IMR-90 (cell line): ENCODE data around the gene LAMC3. TPM values are rescaled to one million over a fixed set of nuclear protein-coding genes. Genes with fewer than 3 reads are reported as not detected.

ENCODE experiments used
- ATAC-seq: fragments of 200-7000 bp; cut with Tn5 transposase; 2 replicates; pipeline ENCODE4 v1.9.1; 2020; ENCODE audit warnings: low read depth, mild to moderate bottlenecking, moderate library complexity
- BruUV-seq: library from RNA; stranded (reverse); fragments of 400-500 nt; replicated peaks from 2 replicates; lab custom pipeline; 2021; lab: Mats Ljungman, UMichigan
- CTCF ChIA-PET: fragments of 300-600 bp; formaldehyde crosslinking; extraction: SDS; loops from one replicate; lab custom pipeline; 2021; ENCODE audit warnings: antibody characterized with exemption; lab: Yijun Ruan, JAX
- POLR2A ChIA-PET: fragments of 300-600 bp; sonication (Branson Sonifier 250); formaldehyde crosslinking; loops from one replicate; lab custom pipeline; 2022; ENCODE audit warnings: antibody characterized with exemption; ENCODE audit not compliant: unreplicated experiment; lab: Charles Lee
- DNase-seq: peaks from one replicate; pipeline ENCODE4 v3.0.0; 2013
- H2AFZ ChIP-seq: replicated peaks from 2 replicates; pipeline ENCODE3; 2013; ENCODE audit warnings: low read length, mild to moderate bottlenecking; ENCODE audit not compliant: poor library complexity
- H2AK5ac ChIP-seq: 2 replicates; pipeline ENCODE4 v1.6.1; 2013; ENCODE audit warnings: low read depth, low read length, inconsistent platforms
- H2AK9ac ChIP-seq: replicated peaks from 2 replicates; pipeline ENCODE3; 2013; ENCODE audit warnings: mild to moderate bottlenecking, low read depth, low read length, moderate library complexity; ENCODE audit not compliant: poor library complexity
- H2BK120ac ChIP-seq: 2 replicates; pipeline ENCODE4 v1.6.1; 2013; ENCODE audit warnings: low read depth, low read length, inconsistent platforms
- H2BK15ac ChIP-seq: 3 replicates; pipeline ENCODE4 v1.6.1; 2013; ENCODE audit warnings: low read depth, low read length, inconsistent platforms
- H2BK20ac ChIP-seq: 2 replicates; pipeline ENCODE4 v1.6.1; 2013; ENCODE audit warnings: low read depth, mild to moderate bottlenecking, inconsistent platforms, low read length, moderate library complexity
- H2BK5ac ChIP-seq: 2 replicates; pipeline ENCODE4 v1.6.1; 2013; ENCODE audit warnings: mild to moderate bottlenecking, low read depth, low read length, inconsistent platforms; ENCODE audit not compliant: poor library complexity, severe bottlenecking
- H3K14ac ChIP-seq: replicated peaks from 2 replicates; pipeline ENCODE4 v1.6.1; 2013; ENCODE audit warnings: low read depth, low read length, inconsistent platforms
- H3K18ac ChIP-seq: 2 replicates; pipeline ENCODE4 v1.6.1; 2013; ENCODE audit warnings: low read depth, low read length, control low read depth
- H3K23ac ChIP-seq: 2 replicates; pipeline ENCODE4 v1.6.1; 2013; ENCODE audit warnings: low read depth, low read length, inconsistent platforms
- H3K27ac ChIP-seq: 2 replicates; pipeline ENCODE4 v1.5.1; 2013; ENCODE audit warnings: mild to moderate bottlenecking, control low read depth, low read length; ENCODE audit not compliant: insufficient read depth
- H3K27me3 ChIP-seq: 2 replicates; pipeline ENCODE4 v1.6.1; 2013; ENCODE audit warnings: low read length; ENCODE audit not compliant: control insufficient read depth, insufficient read depth
- H3K36me3 ChIP-seq: 2 replicates; pipeline ENCODE4 v1.6.1; 2013; ENCODE audit warnings: low read length, mixed read lengths; ENCODE audit not compliant: control insufficient read depth, insufficient read depth
- H3K4ac ChIP-seq: 2 replicates; pipeline ENCODE4 v1.6.1; 2013; ENCODE audit warnings: low read depth, low read length, inconsistent platforms
- H3K4me1 ChIP-seq: 2 replicates; pipeline ENCODE4 v1.6.1; 2013; ENCODE audit warnings: low read length, mixed read lengths; ENCODE audit not compliant: control insufficient read depth, insufficient read depth
- H3K4me2 ChIP-seq: 2 replicates; pipeline ENCODE4 v1.6.1; 2013; ENCODE audit warnings: low read depth, mild to moderate bottlenecking, control low read depth, low read length, moderate library complexity
- H3K4me3 ChIP-seq: 2 replicates; pipeline ENCODE4 v1.5.1; 2013; ENCODE audit warnings: low read depth, mild to moderate bottlenecking, control low read depth, low read length, moderate library complexity; ENCODE audit not compliant: insufficient read depth
- H3K56ac ChIP-seq: 2 replicates; pipeline ENCODE4 v1.6.1; 2013; ENCODE audit warnings: low read length, inconsistent platforms; ENCODE audit not compliant: insufficient read depth; ENCODE audit errors: extremely low read depth
- H3K79me1 ChIP-seq, 2 experiments: 2 replicates each; pipeline ENCODE4 v1.6.1; 2013; ENCODE audit warnings: low read length in 2 of 2, inconsistent platforms in 1 of 2, low read depth in 1 of 2
- H3K9ac ChIP-seq: 2 replicates; pipeline ENCODE4 v1.6.1; 2013; ENCODE audit warnings: low read depth, low read length, control low read depth
- H3K9me1 ChIP-seq: 2 replicates; pipeline ENCODE4 v1.6.1; 2013; ENCODE audit warnings: low read length, inconsistent platforms; ENCODE audit not compliant: insufficient read depth
- H3K9me3 ChIP-seq: 2 replicates; pipeline ENCODE4 v1.6.1; 2013; ENCODE audit warnings: low read length; ENCODE audit not compliant: control insufficient read depth, insufficient read depth
- H4K20me1 ChIP-seq: 2 replicates; pipeline ENCODE4 v1.6.1; 2013; ENCODE audit warnings: low read length, inconsistent platforms; ENCODE audit not compliant: insufficient read depth
- H4K5ac ChIP-seq: 2 replicates; pipeline ENCODE4 v1.6.1; 2013; ENCODE audit warnings: mild to moderate bottlenecking, low read depth, low read length, control low read depth
- H4K8ac ChIP-seq, 2 experiments: 2 replicates each; pipeline ENCODE4 v1.6.1; 2013; ENCODE audit warnings: low read depth in 2 of 2, low read length in 2 of 2, control low read depth in 1 of 2, inconsistent platforms in 1 of 2
- H4K91ac ChIP-seq: 2 replicates; pipeline ENCODE4 v1.6.1; 2013; ENCODE audit warnings: low read depth, low read length, inconsistent platforms; ENCODE audit not compliant: insufficient read depth
- CEBPB ChIP-seq: IDR thresholded peaks from 2 replicates; pipeline ENCODE4 v1.6.1; 2012; ENCODE audit warnings: low read depth, low read length, improper control_type of control experiment
- CHD1 ChIP-seq: IDR thresholded peaks from 2 replicates; pipeline ENCODE4 v1.6.1; 2012; ENCODE audit warnings: low read depth, low read length, improper control_type of control experiment
- ELK1 ChIP-seq: fragments of 150-350 bp; IDR thresholded peaks from 2 replicates; pipeline ENCODE4 v1.6.1; 2016; ENCODE audit warnings: low read depth, mild to moderate bottlenecking, low read length, moderate library complexity, borderline replicate concordance
- MAFK ChIP-seq: IDR thresholded peaks from 2 replicates; pipeline ENCODE4 v1.6.1; 2012; ENCODE audit warnings: low read depth, low read length, improper control_type of control experiment
- RCOR1 ChIP-seq: IDR thresholded peaks from 2 replicates; pipeline ENCODE4 v1.6.1; 2012; ENCODE audit warnings: mild to moderate bottlenecking, low read length, improper control_type of control experiment; ENCODE audit not compliant: insufficient replicate concordance
- WGBS, 2 experiments: methylation state at CpG; one replicate each; pipeline versions ENCODE4 v1.1.5 to v1.1.7; 2013; ENCODE audit warnings: missing lambda C conversion rate in 2 of 2; ENCODE audit not compliant: insufficient read length in 1 of 2; ENCODE audit errors: extremely low coverage in 2 of 2; 5-methylcytosine and 5-hydroxymethylcytosine counted together
- dilution Hi-C: fragments of 300-500 bp; cut with HindIII; formaldehyde crosslinking; loops from one replicate; pipeline ENCODE4 v1.14.3; 2018; ENCODE audit warnings: low sequenced_read_pairs; ENCODE audit not compliant: unreplicated experiment
- in situ Hi-C: fragments of 300-500 bp; cut with MboI; formaldehyde crosslinking; loops from 3 replicates; pipeline ENCODE4 v1.14.3; 2019; ENCODE audit warnings: low sequenced_read_pairs, inconsistent platforms, mixed read lengths
- intact Hi-C: fragments of 100-400 bp; cut with micrococcal nuclease; formaldehyde crosslinking; loops from 2 replicates; pipeline ENCODE4 v1.10.0; 2022
- polyA plus RNA-seq, 3 experiments: library from polyadenylated mRNA; depleted of rRNA; stranded (reverse); fragments of >200 nt; gene quantifications; 2 replicates each; pipeline ENCODE4 v1.2.3, GENCODE V29; 2012; ENCODE audit warnings: low replicate concordance in 1 of 3
- total RNA-seq: library from RNA; depleted of rRNA; stranded (reverse); fragments of >200 nt; gene quantifications from 2 replicates; pipeline ENCODE4 v1.2.3, GENCODE V29; 2012

LAMC3 gene
- total and polyA plus RNA-seq, 2 of the 4 experiments (the other 2 are of a cell fraction): not detected

GRCh38 chr9:130963916-130964315, 45.1 kb upstream of the LAMC3 start:
- no CpG with 5 or more reads among the region's 8 CpGs for WGBS, 2 experiments
- Histone ChIP-seq H4K91ac (no peak overlapping the region), H2BK20ac (no peak overlapping the region), H3K9ac (no peak overlapping the region), H2BK5ac (no peak overlapping the region), H3K9me3 (peaks cover 3% of the 10 kb centered on the region; the same call in 1 of the 2 replicates), H3K4ac (no peak overlapping the region), H3K27me3 (no peaks in the 10 kb centered on the region), H4K5ac (no peak overlapping the region), H3K56ac (no peak overlapping the region), H3K14ac (no peak overlapping the region), H2AK9ac (no peak overlapping the region), H4K20me1 (no peaks in the 10 kb centered on the region), H3K18ac (no peak overlapping the region), H3K27ac (no peak overlapping the region), H3K9me1 (peaks cover 13% of the 10 kb centered on the region), H3K4me3 (no peak overlapping the region), H3K36me3 (no peaks in the 10 kb centered on the region), H2BK120ac (no peak overlapping the region), H4K8ac (no peak overlapping the region), H3K4me1 (peaks cover 10% of the 10 kb centered on the region), H2AFZ (no peak overlapping the region), H3K4me2 (no peak overlapping the region), H2BK15ac (no peak overlapping the region), H2AK5ac (no peak overlapping the region), H3K23ac (no peak overlapping the region), H3K79me1 (no peaks in the 10 kb centered on the region)
- CTCF ChIA-PET: no interaction called here
- ATAC-seq: no peak
- no TSS peak for BruUV-seq
- POLR2A ChIA-PET: no interaction called here
- TF ChIP-seq MAFK (no peak), ELK1 (no peak), CHD1 (no peak), CEBPB (no peak), RCOR1 (no peak)
- no peak for DNase-seq
- dilution Hi-C loops (no loop called here), in situ Hi-C loops (no loop called here), intact Hi-C loops (no loop called here)
